GM12892 (cell line): ENCODE measurements around the gene ANKRD13C.
A peak's percentile ranks its signal among the peaks of the same experiment; 100 is the strongest.

Experiments
- DNase-seq: peaks from one replicate; pipeline ENCODE4 v3.0.0; 2011; ENCODE audit not compliant: insufficient read length
- FAIRE-seq: peaks from 2 replicates; lab custom pipeline; 2011; peaks lifted over from hg19 to GRCh38; lab: Jason Lieb, UNC
- POLR2A ChIP-seq: IDR thresholded peaks from 2 replicates; pipeline ENCODE4 v1.6.1; 2011; ENCODE audit warnings: low read depth, low read length, control low read depth
- POLR2AphosphoS5 ChIP-seq: IDR thresholded peaks from 2 replicates; pipeline ENCODE4 v1.6.1; 2011; ENCODE audit warnings: low read depth, low read length, control low read depth
- TAF1 ChIP-seq: IDR thresholded peaks from 2 replicates; pipeline ENCODE4 v1.6.1; 2011; ENCODE audit warnings: low read depth, mild to moderate bottlenecking, control low read depth, low read length, borderline replicate concordance

Gene ANKRD13C

DNA sequence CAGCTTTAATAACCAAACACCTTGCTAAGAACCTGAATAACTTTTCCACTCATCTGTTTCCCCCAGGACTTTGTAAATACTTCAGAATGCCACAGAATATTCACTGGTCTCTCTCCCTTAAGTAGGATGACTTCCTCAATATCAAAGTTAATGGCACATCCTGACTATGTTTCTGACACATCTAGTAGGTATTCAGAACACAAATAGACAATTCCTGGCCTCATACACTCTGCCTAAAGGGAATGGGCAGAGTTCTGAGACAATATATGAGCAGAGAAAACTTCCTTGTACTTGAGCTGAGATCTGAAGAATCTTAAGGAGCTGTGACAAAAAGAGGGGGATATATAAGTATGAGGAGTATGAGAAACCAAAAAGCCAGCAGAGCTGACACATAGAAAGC is 34.8 kb downstream of the ANKRD13C start:
- DNase-seq (no peak), FAIRE-seq (no peak)
- TF ChIP-seq POLR2A (no peak), TAF1 (no peak), POLR2AphosphoS5 (no peak)

DNA sequence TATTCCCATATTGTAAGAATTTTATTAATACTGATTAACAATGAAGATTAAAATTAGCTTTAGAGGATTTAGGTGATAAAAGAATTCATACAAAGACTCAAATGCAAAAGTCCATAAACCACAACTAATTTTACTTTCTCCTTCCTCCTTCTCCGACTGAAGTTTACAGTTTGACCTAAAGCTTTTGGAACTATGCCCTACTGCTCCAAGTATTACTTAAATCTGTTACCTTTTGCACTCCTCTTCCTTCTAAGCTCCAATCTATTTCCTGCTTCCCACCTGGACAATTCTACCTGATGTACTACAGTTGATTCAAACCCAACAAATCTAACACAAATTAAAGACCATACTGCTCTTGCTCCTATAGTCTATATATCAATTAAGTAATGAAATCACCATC is 36.3 kb downstream of the ANKRD13C start:
- TF ChIP-seq POLR2AphosphoS5 (no peak), TAF1 (no peak), POLR2A (no peak)
- no peak for DNase-seq

DNA sequence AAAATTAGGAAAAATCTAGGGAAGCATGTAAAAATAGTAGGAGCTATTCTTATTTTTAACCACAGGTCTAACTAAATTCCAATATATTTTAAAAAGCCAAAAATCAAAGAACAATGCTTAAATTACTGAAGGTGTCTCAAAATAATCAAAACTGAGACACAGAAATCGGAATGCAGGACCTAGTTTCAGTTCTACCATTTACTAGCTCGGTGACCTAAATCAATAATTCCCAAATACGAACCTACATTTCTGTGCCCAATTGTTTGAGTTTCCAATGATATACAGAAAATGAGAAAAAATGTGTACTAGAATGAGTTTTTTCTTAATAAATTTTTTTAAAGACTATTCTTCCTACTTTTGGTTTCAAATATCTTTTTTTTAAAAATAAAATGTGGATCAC is 37.4 kb downstream of the ANKRD13C start:
- FAIRE-seq (no peak), DNase-seq (no peak)
- no peak for TF ChIP-seq POLR2AphosphoS5
- TF ChIP-seq TAF1: no peak
- no peak for TF ChIP-seq POLR2A

More for the DNA sequence above, 36.3 kb downstream of the ANKRD13C start:
- FAIRE-seq: no peak

DNA sequence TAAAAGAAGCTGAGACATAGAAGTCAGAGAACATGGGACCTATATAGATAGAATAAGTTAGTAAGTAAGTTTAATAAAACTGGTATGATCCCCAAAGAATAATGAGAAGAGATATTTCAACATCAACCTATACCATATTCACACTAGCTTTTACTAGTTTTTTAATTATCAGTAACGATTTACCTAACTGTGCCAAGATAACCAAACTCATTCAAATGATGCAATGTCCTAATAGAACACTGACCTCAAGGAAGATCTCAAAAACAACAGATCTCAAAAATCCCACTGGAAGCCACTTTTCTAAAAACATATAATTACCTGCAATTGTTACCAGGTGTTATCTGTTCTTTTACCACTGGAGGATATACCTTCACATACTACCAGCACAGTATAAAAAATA is 38.7 kb downstream of the ANKRD13C start:
- TF ChIP-seq POLR2AphosphoS5 (no peak), POLR2A (no peak), TAF1 (no peak)
- FAIRE-seq (no peak), DNase-seq (no peak)

DNA sequence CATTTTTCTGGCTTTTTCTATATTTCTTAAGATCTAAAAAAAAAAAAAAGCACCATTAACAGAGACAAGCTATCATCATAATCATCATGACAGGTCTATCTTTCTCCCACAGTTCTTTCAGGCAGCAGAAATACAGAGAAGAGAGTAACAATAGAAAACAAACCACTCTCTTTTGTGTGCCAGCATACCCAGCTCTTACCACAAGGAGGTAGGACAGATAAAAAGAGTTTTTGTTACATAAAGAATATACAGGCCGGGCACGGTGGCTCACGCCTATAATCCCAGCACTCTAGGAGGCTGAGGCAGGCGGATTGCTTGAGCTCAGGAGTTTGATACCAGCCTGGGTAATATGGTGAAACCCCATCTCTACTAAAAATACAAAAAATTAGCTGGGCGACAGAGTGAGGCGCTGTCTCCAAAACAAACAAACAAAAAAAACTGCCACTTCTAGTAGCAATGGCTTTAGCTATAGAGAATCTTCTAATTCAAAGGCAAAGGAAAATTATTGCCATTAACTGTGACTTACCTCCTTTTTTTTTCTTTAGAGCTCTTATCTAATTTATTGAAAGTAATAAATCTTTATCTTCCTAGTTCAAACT is 39.7 kb downstream of the ANKRD13C start:
- DNase-seq (no peak), FAIRE-seq (peak; percentile 24)

DNA sequence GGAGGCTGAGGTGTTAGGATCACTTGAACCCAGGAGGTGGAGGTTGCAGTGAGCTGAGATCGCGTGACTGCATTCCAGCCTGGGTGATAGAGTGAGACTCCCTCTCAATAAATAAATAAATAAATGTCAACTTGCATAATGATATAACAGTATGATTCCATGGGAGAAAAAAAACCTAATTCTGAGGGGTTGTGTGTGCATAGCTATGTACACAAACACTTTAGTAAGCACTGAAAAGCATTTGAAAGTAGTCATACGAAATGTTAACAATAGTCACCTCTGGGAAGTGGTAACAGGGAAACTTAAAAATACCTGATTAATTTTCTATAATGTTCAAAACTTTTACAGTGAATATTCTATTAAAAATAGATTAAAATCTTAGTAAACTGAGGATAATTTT is 43.2 kb downstream of the ANKRD13C start:
- TF ChIP-seq POLR2A (no peak), POLR2AphosphoS5 (no peak), TAF1 (no peak)
- no peak for FAIRE-seq
- DNase-seq: no peak

More for the DNA sequence above, 39.7 kb downstream of the ANKRD13C start:
- TF ChIP-seq POLR2A: no peak
- no peak for TF ChIP-seq POLR2AphosphoS5
- no peak for TF ChIP-seq TAF1

DNA sequence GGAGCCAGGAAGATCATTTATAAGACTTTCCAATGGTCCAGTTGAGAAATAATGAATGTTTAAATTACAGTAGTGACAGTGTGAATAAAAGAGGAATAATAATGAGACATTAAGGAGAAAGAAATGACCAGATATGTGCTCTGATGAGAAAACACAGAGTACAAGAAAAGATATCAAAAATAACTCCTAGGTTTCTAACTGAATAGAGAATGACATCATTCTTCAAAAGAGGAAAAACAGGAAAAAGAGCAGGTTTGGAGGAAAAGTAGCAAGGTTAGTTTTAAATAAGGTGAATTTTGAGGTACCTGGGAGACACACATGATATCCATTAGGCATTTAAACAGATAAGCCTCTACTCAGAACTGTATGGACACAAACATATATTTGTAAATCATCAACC is 55.0 kb downstream of the ANKRD13C start:
- FAIRE-seq (no peak), DNase-seq (no peak)
- no peak for TF ChIP-seq POLR2AphosphoS5
- TF ChIP-seq POLR2A: no peak
- TF ChIP-seq TAF1: no peak

DNA sequence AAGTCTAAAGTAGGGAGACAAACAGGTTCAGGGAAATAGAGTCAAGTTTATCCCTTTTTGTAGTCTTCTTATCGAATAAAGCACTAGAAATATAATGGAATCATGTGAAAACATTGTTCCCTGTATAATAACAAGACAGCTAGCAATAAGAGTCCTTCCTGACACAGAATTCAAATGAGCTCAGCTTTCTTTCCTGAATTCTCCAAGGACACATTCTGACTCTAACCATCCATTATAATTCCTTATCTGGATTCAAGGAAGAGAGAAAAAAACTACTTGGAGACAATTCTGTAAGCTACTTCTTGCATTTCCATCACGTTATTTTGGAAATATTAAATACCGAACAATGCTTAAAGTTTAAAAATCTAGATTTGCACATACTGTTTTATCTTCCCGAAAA is 58.8 kb downstream of the ANKRD13C start:
- FAIRE-seq (no peak), DNase-seq (no peak)
- no peak for TF ChIP-seq POLR2AphosphoS5
- no peak for TF ChIP-seq POLR2A
- TF ChIP-seq TAF1: no peak

DNA sequence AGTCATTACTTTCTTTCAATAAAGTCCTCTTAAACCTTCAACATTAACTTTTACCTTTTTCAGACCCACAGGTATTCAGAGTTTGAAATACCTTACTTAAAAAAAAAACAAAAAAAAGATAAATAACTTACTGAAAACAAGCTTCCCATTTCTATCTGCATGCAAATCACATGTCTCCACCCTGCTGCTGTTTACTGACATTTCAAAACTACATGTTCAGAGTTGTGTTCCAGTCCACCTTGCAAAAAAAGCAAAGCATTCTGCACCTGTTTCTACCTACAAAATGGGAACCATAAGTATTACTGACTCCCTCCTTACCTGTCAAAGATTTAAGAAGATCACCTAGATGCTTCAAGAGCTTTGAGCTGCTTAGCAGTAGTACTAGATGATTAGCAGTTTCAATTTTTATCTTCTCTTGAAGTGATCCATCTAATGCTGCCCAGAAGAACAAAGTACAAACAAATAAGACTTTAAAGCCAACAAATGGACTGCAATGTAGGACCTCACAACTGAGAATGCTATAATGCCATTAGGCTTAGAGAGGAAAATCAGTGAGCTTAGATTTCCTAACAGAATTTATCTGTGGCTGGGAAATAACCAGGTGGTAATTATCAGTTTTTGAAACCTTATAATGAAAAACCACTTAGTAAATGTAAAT is 61.2 kb downstream of the ANKRD13C start:
- TF ChIP-seq POLR2AphosphoS5 (no peak), TAF1 (no peak), POLR2A (no peak)
- DNase-seq (no peak), FAIRE-seq (no peak)

DNA sequence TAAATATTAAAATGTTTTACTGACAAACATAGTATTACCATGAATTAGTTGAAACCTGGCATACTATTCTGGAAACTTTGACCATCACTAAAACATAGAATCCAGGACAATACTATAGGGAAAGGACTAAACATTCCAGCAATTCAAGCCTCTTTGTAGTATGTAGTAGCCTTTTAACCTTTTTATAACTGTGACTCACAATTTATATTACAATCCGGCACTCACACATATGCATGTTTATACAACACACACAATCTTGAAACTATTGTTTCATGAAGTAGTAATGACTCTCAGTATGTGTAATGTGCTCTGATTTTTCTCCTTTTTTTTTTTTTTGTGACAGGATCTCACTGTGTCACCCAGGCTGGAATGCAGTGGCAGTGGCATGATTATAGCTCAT is 64.3 kb downstream of the ANKRD13C start:
- FAIRE-seq (no peak), DNase-seq (no peak)
- no peak for TF ChIP-seq POLR2AphosphoS5
- no peak for TF ChIP-seq TAF1
- TF ChIP-seq POLR2A: no peak

DNA sequence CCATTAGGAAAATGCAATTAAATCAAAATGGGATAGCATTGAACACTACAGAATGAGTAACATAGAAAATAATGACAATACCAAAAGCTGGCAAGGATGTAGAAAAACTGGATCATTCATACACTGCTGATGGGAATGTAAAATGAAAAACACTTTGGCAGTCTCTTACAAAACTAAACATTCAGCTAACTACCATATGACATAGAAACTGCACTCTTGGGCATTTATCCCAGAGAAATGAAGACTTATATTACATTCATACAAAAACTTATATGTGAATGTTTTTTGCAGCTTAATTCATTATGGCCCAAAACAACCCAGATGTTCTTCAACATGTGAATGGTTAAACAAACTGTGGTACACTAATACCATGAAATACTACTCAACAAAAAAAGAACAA is 66.4 kb downstream of the ANKRD13C start:
- TF ChIP-seq POLR2A: no peak
- TF ChIP-seq POLR2AphosphoS5: no peak
- TF ChIP-seq TAF1: no peak
- DNase-seq (no peak), FAIRE-seq (no peak)

DNA sequence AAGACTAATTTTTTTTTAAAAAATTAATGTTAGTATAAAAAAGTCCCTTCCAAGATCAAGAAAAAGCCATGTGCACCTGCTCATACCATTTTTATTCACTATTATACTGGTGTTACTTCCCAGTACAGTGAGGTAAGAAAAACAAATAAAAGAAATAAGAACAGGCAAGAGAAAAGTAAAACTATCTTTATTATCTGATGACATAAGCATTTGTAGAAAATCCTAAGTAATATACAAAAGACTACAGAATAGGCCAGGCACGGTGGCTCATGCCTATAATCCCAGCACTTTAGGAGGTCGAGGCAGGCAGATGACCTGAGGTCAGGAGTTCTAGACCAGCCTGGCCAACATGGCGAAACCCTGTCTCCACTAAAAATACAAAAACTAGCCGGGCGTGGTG is 68.1 kb downstream of the ANKRD13C start:
- DNase-seq (no peak), FAIRE-seq (no peak)
- TF ChIP-seq POLR2AphosphoS5 (no peak), POLR2A (no peak), TAF1 (no peak)

DNA sequence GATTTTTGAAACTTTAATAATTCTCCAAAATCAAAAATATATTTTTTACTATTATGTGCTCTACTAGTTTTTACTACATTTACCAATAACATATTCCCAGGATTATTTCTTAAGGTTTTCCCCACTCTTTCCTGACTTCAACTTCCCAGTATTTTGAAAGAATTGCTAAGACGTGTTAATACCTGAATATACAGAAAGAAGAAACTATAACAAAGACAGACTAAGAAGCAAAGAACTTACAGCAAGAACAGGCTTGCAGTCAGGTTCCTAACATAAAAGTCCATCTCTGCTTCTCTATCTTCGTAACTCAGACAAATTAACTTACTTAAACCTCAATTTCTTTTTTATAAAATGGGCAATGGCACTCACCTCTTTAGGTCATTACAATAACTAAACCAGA is 70.2 kb downstream of the ANKRD13C start:
- FAIRE-seq (no peak), DNase-seq (no peak)
- TF ChIP-seq TAF1 (no peak), POLR2A (no peak), POLR2AphosphoS5 (no peak)
